HEK293T (cell line): Measurements from ENCODE around the gene SLC12A7.

Experiments used
- ARNT ChIP-seq: fragments of 450-650 bp; IDR thresholded peaks from 2 replicates; pipeline ENCODE4 v1.6.1; 2017; ENCODE audit warnings: mild to moderate bottlenecking
- BHLHE40 ChIP-seq: fragments of 450-650 bp; IDR thresholded peaks from 2 replicates; pipeline ENCODE4 v1.6.1; 2016; ENCODE audit warnings: mild to moderate bottlenecking, moderate library complexity, borderline replicate concordance
- CTBP1 ChIP-seq: fragments of 450-650 bp; IDR thresholded peaks from 2 replicates; pipeline ENCODE4 v1.6.1; 2016; ENCODE audit warnings: borderline replicate concordance
- FOXA1 ChIP-seq: fragments of 450-650 bp; IDR thresholded peaks from 2 replicates; pipeline ENCODE4 v1.6.1; 2016; ENCODE audit warnings: mild to moderate bottlenecking
- FOXM1 ChIP-seq: fragments of 450-650 bp; IDR thresholded peaks from 2 replicates; pipeline ENCODE4 v1.6.1; 2017; ENCODE audit warnings: mild to moderate bottlenecking, borderline replicate concordance
- HDGF ChIP-seq: fragments of 450-650 bp; IDR thresholded peaks from 2 replicates; pipeline ENCODE4 v1.6.1; 2017; ENCODE audit warnings: antibody characterized with exemption, borderline replicate concordance
- LEF1 ChIP-seq: fragments of 450-650 bp; IDR thresholded peaks from 2 replicates; pipeline ENCODE4 v1.6.1; 2017; ENCODE audit warnings: mild to moderate bottlenecking, borderline replicate concordance
- PKNOX1 ChIP-seq: fragments of 450-650 bp; IDR thresholded peaks from 2 replicates; pipeline ENCODE4 v1.6.1; 2016
- SUZ12 ChIP-seq: fragments of 450-650 bp; IDR thresholded peaks from 2 replicates; pipeline ENCODE4 v1.6.1; 2016; ENCODE audit warnings: mild to moderate bottlenecking
- ZNF384 ChIP-seq: fragments of 450-650 bp; IDR thresholded peaks from 2 replicates; pipeline ENCODE4 v1.6.1; 2016

DNA sequence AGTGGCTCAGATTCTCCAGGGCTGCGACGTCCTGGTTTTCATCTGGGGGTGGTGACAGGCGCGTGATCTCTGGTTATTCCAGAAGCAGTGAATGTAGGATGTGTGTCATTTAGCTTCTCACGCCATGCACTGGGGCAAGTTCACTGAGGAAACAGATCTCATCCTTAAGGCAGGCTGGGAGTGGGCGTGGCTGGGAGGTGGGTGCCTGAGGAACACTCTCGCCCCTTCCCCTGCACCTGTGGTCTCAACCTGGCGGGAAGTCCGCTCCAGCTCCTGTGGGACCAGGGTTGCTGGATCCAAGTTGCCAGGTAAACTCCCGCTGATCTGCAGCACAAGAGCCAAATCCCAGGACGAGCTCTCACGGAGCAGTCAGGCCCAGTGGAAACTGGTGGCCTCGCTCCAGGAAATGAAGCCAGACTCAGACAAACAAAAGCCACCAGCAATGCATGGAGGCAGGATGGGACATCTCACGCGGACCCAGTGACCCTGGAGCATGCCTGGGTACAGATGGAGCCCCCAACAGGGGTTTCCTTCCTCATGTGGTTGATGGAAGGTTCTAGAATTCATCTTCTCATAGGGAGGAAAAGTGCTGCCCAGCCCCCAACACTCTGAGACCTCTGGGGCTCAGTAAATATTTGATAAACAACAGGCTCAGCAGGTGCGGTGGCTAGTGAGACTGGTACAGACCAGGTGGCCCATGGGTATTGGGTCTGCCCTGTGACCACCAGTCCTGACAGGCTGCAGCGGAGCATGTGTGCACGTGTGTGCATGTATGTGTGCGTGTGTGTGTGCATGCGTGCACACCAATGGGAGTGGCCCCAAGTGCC is 16.3 kb upstream of the SLC12A7 start:
- TF ChIP-seq CTBP1 = no peak
- no peak for TF ChIP-seq ARNT
- TF ChIP-seq FOXM1 = no peak
- TF ChIP-seq FOXA1 = no peak
- TF ChIP-seq LEF1 = no peak
- TF ChIP-seq ZNF384 = no peak
- TF ChIP-seq HDGF = no peak
- no peak for TF ChIP-seq PKNOX1
- no peak for TF ChIP-seq BHLHE40
- TF ChIP-seq SUZ12 = no peak
